DND-41 (cell line): Measurements from ENCODE around the gene ALG12.

Experiments
- ATAC-seq: fragments of 200-7000 bp; cut with Tn5 transposase; 3 replicates; pipeline ENCODE4 v1.9.1; 2021; ENCODE audit warnings: low read depth; ENCODE audit not compliant: insufficient read depth
- DNase-seq: peaks from one replicate; pipeline ENCODE4 v3.0.0-alpha.2; 2020
- H2AFZ ChIP-seq: 2 replicates; pipeline ENCODE4 v1.6.0; 2012; ENCODE audit warnings: low read depth, low read length
- H3K27ac ChIP-seq: 2 replicates; pipeline ENCODE4 v1.5.1; 2012; ENCODE audit warnings: low read length, inconsistent platforms
- H3K27me3 ChIP-seq: fragments of 200-600 bp; sonication (generic); 2 replicates; pipeline ENCODE4 v1.6.0; 2012; ENCODE audit warnings: low read length, mild to moderate bottlenecking, inconsistent platforms; ENCODE audit not compliant: insufficient read depth, poor library complexity
- H3K36me3 ChIP-seq: 2 replicates; pipeline ENCODE4 v1.5.1; 2012; ENCODE audit warnings: low read length, inconsistent platforms; ENCODE audit not compliant: insufficient read depth
- H3K4me1 ChIP-seq: 2 replicates; pipeline ENCODE4 v1.5.1; 2012; ENCODE audit warnings: mild to moderate bottlenecking, low read length; ENCODE audit not compliant: insufficient read depth
- H3K4me2 ChIP-seq: 2 replicates; pipeline ENCODE4 v1.6.0; 2012; ENCODE audit warnings: mild to moderate bottlenecking, moderate library complexity, low read length, inconsistent platforms; ENCODE audit not compliant: insufficient read depth
- H3K4me3 ChIP-seq, 2 experiments: fragments of 200-600 bp in 1 of 2; shearing (Covaris generic) in 1 of 2; 2 replicates each; pipeline ENCODE4 v1.5.1; 2012 to 2016; ENCODE audit warnings: inconsistent platforms in 2 of 2, low read length in 2 of 2, mild to moderate bottlenecking in 2 of 2, low read depth in 1 of 2, moderate library complexity in 1 of 2
- H3K79me2 ChIP-seq: 2 replicates; pipeline ENCODE4 v1.6.0; 2012; ENCODE audit warnings: low read length, inconsistent platforms; ENCODE audit not compliant: insufficient read depth
- H3K9ac ChIP-seq: 2 replicates; pipeline ENCODE4 v1.6.0; 2012; ENCODE audit warnings: low read depth, mild to moderate bottlenecking, inconsistent platforms, low read length, moderate library complexity
- H3K9me3 ChIP-seq: 2 replicates; pipeline ENCODE4 v1.5.1; 2012; ENCODE audit warnings: low read length, moderate library complexity, mild to moderate bottlenecking, inconsistent platforms; ENCODE audit not compliant: insufficient read depth, severe bottlenecking
- H4K20me1 ChIP-seq: 2 replicates; pipeline ENCODE4 v1.6.0; 2012; ENCODE audit warnings: low read length; ENCODE audit not compliant: insufficient read depth
- CTCF ChIP-seq: IDR thresholded peaks from 2 replicates; pipeline ENCODE4 v1.5.1; 2012; ENCODE audit warnings: borderline replicate concordance, low read length, moderate library complexity, mild to moderate bottlenecking; ENCODE audit not compliant: poor library complexity, severe bottlenecking; ENCODE audit errors: extremely low read depth
- EZH2 ChIP-seq: IDR thresholded peaks from 3 replicates; pipeline ENCODE4 v1.6.1; 2012; ENCODE audit warnings: borderline replicate concordance, low read depth, mild to moderate bottlenecking, moderate library complexity, low read length, inconsistent platforms; ENCODE audit not compliant: severe bottlenecking

Gene ALG12

GRCh38 chr22:49897015-49897684 lies 21.1 kb downstream of the ALG12 start:
- DNase-seq (no peak), ATAC-seq (no peak)
- peaks cover 2% of the 10 kb centered on the region; the same call in 1 of the 2 replicates for H3K79me2 ChIP-seq
- H3K9ac ChIP-seq, result no peak overlapping the region
- no peak for TF ChIP-seq EZH2
- TF ChIP-seq CTCF, result no peak
- H3K9me3 ChIP-seq, result no peaks in the 10 kb centered on the region
- H3K4me2 ChIP-seq, result no peak overlapping the region
- H3K4me3 ChIP-seq, result no peak overlapping the region
- no peak overlapping the region for H3K27ac ChIP-seq
- no peaks in the 10 kb centered on the region for H3K4me1 ChIP-seq
- no peak overlapping the region for H2AFZ ChIP-seq
- peaks cover 18% of the 10 kb centered on the region for H4K20me1 ChIP-seq
- H3K27me3 ChIP-seq, result no peaks in the 10 kb centered on the region
- H3K36me3 ChIP-seq, result peaks cover 47% of the 10 kb centered on the region

GRCh38 chr22:49896201-49896600 lies 22.0 kb downstream of the ALG12 start:
- ATAC-seq (no peak), DNase-seq (no peak)
- TF ChIP-seq EZH2, result no peak
- no peak for TF ChIP-seq CTCF
- peaks cover 2% of the 10 kb centered on the region; the same call in 1 of the 2 replicates for H3K79me2 ChIP-seq
- peaks cover 8% of the 10 kb centered on the region for H4K20me1 ChIP-seq
- peaks cover 43% of the 10 kb centered on the region for H3K36me3 ChIP-seq
- no peak overlapping the region for H3K4me3 ChIP-seq
- no peak overlapping the region for H3K27ac ChIP-seq
- H3K9ac ChIP-seq, result no peak overlapping the region
- no peaks in the 10 kb centered on the region for H3K27me3 ChIP-seq
- no peak overlapping the region for H2AFZ ChIP-seq
- no peaks in the 10 kb centered on the region for H3K9me3 ChIP-seq
- no peak overlapping the region for H3K4me2 ChIP-seq
- H3K4me1 ChIP-seq, result no peaks in the 10 kb centered on the region

- no peak for DNase-seq
- ATAC-seq, result peak; percentile 39; the same call in 1 of the 3 replicates
- H3K4me1 ChIP-seq, result no peaks in the 10 kb centered on the region
- H4K20me1 ChIP-seq, result no peaks in the 10 kb centered on the region
- no peaks in the 10 kb centered on the region for H3K27me3 ChIP-seq
- TF ChIP-seq EZH2 (no peak), CTCF (no peak)
- H3K4me2 ChIP-seq, result no peak overlapping the region
- H3K27ac ChIP-seq, result no peak overlapping the region
- no peak overlapping the region for H3K4me3 ChIP-seq
- H2AFZ ChIP-seq, result no peak overlapping the region
- peaks cover 5% of the 10 kb centered on the region; the same call in 1 of the 2 replicates for H3K79me2 ChIP-seq
- H3K36me3 ChIP-seq, result peaks cover 41% of the 10 kb centered on the region
- no peak overlapping the region for H3K9ac ChIP-seq
- no peaks in the 10 kb centered on the region for H3K9me3 ChIP-seq
These were observed 23.8 kb downstream of the ALG12 start for GRCh38 chr22:49894322-49895054.
